ENCODE results near the gene RPIA.

The RPIA gene

DNA sequence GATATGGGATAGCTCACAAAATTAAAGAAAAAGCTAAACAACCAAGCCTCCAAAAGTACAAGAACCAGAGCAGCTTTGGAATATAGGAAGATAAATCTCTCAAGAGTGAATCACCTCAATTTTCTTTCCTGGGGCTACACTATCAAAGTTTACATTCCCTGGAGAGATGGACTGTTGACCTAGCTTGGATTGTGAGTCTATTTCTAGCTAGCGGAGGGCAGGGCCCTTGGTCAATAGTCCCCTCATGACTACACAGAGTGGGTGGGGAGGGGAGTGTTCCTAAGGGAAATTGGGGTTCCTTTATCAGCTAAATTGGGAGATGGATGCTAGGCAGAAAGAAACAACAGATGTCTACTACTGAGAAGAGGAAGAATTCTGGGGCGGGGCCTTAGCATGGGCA, 34.3 kb upstream of the RPIA start:
- no peak for TF ChIP-seq EZH2 (IDR thresholded peaks at IDR 0.05; ENCODE audit: borderline replicate concordance, low read length)
- TF ChIP-seq, protein P1, sequence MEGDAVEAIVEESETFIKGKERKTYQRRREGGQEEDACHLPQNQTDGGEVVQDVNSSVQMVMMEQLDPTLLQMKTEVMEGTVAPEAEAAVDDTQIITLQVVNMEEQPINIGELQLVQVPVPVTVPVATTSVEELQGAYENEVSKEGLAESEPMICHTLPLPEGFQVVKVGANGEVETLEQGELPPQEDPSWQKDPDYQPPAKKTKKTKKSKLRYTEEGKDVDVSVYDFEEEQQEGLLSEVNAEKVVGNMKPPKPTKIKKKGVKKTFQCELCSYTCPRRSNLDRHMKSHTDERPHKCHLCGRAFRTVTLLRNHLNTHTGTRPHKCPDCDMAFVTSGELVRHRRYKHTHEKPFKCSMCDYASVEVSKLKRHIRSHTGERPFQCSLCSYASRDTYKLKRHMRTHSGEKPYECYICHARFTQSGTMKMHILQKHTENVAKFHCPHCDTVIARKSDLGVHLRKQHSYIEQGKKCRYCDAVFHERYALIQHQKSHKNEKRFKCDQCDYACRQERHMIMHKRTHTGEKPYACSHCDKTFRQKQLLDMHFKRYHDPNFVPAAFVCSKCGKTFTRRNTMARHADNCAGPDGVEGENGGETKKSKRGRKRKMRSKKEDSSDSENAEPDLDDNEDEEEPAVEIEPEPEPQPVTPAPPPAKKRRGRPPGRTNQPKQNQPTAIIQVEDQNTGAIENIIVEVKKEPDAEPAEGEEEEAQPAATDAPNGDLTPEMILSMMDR (IDR thresholded peaks at IDR 0.05; ENCODE audit: low read length): no peak

DNA sequence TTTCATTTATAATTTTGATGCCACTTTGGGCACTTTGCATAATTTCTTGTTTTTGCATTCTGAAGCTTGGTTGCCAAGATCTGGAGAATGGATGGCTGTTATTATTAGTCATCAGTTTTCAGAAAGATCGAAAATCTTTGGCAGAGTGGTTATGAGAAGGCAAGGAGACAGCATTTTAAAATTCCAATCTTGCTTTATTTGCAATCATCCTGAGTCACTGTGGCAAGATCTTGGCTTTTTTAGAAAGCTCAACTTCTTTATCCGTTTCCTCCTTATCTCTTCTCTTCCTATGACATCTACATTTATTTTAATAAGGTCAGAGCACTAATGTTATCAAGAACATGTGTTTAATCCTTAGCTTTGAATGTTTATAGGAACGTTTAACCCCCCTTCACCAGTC, 33.1 kb upstream of the RPIA start:
- no peaks in the 10 kb centered on the region for H3K4me1 ChIP-seq (ENCODE audit: insufficient read depth, low read length, severe bottlenecking)
- H3K36me3 ChIP-seq (ENCODE audit: insufficient read depth, low read length): no peaks in the 10 kb centered on the region
- H3K27ac ChIP-seq (ENCODE audit: low read depth, low read length, poor library complexity, severe bottlenecking): no peak overlapping the region
- H3K9ac ChIP-seq (ENCODE audit: low read length): no peak overlapping the region
- no peak for TF ChIP-seq EZH2 (IDR thresholded peaks at IDR 0.05; ENCODE audit: borderline replicate concordance, low read length)
- TF ChIP-seq, protein P1 (IDR thresholded peaks at IDR 0.05; ENCODE audit: low read length): no peak
- H3K4me2 ChIP-seq (ENCODE audit: low read length): no peak overlapping the region
- no peaks in the 10 kb centered on the region for H3F3A ChIP-seq (ENCODE audit: insufficient read depth, low read length)
- no peak overlapping the region for H2AFZ ChIP-seq (ENCODE audit: low read length)
- H4K20me1 ChIP-seq (ENCODE audit: insufficient read depth, low read length): no peaks in the 10 kb centered on the region
- no peaks in the 10 kb centered on the region for H3K27me3 ChIP-seq (ENCODE audit: insufficient read depth, low read length)
- no peaks in the 10 kb centered on the region for H3K9me3 ChIP-seq (ENCODE audit: low read length)
- H3K79me2 ChIP-seq (ENCODE audit: insufficient read depth, low read length): no peaks in the 10 kb centered on the region
- no peaks in the 10 kb centered on the region for H3K9me2 ChIP-seq (ENCODE audit: low read depth, low read length)
- no peak overlapping the region for H3K4me3 ChIP-seq (ENCODE audit: low read depth, low read length, poor library complexity, severe bottlenecking)

More for the DNA sequence above, 34.3 kb upstream of the RPIA start:
- H3K27ac ChIP-seq (ENCODE audit: low read depth, low read length, poor library complexity, severe bottlenecking): no peak overlapping the region
- H3K79me2 ChIP-seq (ENCODE audit: insufficient read depth, low read length): no peaks in the 10 kb centered on the region
- H3K36me3 ChIP-seq (ENCODE audit: insufficient read depth, low read length): no peaks in the 10 kb centered on the region
- H3K4me2 ChIP-seq (ENCODE audit: low read length): no peak overlapping the region
- H3K4me3 ChIP-seq (ENCODE audit: low read depth, low read length, poor library complexity, severe bottlenecking): no peak overlapping the region
- no peaks in the 10 kb centered on the region for H3K4me1 ChIP-seq (ENCODE audit: insufficient read depth, low read length, severe bottlenecking)
- no peak overlapping the region for H3K9ac ChIP-seq (ENCODE audit: low read length)
- H3F3A ChIP-seq (ENCODE audit: insufficient read depth, low read length): no peaks in the 10 kb centered on the region
- H4K20me1 ChIP-seq (ENCODE audit: insufficient read depth, low read length): no peaks in the 10 kb centered on the region
- H2AFZ ChIP-seq (ENCODE audit: low read length): no peak overlapping the region
- H3K9me3 ChIP-seq (ENCODE audit: low read length): no peaks in the 10 kb centered on the region
- no peaks in the 10 kb centered on the region for H3K9me2 ChIP-seq (ENCODE audit: low read depth, low read length)
- H3K27me3 ChIP-seq (ENCODE audit: insufficient read depth, low read length): no peaks in the 10 kb centered on the region

DNA sequence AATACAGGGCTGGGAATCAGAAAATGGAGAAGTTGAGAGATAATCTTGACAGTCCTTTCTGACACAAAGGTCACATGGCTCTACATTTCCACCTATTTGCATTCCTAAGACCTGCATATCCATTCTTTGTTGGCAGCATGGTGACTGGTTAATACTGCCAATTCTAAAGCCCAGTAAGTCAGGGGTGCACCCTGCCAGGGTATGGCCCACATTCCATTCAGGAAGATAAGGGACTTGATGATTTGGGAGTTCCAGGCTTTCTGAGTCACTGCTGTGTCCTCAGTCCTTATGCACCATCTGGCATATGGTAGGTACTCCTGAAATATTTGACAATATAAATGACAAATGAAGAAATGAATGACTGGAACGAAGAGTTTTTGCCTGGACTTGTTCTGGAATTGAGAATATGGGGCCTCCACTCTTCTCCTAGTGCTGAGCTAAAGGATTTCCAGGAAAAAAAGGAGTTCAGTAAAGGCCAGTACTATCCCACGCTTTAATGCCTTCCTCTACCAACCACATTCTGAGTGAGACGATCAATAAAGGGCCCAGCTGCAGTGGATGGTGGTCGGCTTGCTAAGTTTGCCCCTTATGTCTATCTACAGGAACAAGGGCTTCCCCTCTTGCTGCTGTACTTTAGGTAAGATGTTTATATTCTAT, 32.5 kb upstream of the RPIA start:
- no peak overlapping the region for H3K27ac ChIP-seq (ENCODE audit: low read depth, low read length, poor library complexity, severe bottlenecking)
- no peaks in the 10 kb centered on the region for H3K9me2 ChIP-seq (ENCODE audit: low read depth, low read length)
- no peaks in the 10 kb centered on the region for H3K36me3 ChIP-seq (ENCODE audit: insufficient read depth, low read length)
- H2AFZ ChIP-seq (ENCODE audit: low read length): no peak overlapping the region
- H3K27me3 ChIP-seq (ENCODE audit: insufficient read depth, low read length): no peaks in the 10 kb centered on the region; the same call in 1 of the 2 replicates
- no peaks in the 10 kb centered on the region for H3F3A ChIP-seq (ENCODE audit: insufficient read depth, low read length)
- H3K9me3 ChIP-seq (ENCODE audit: low read length): no peaks in the 10 kb centered on the region
- H3K79me2 ChIP-seq (ENCODE audit: insufficient read depth, low read length): no peaks in the 10 kb centered on the region
- TF ChIP-seq EZH2 (IDR thresholded peaks at IDR 0.05; ENCODE audit: borderline replicate concordance, low read length): no peak
- TF ChIP-seq, protein P1 (IDR thresholded peaks at IDR 0.05; ENCODE audit: low read length): no peak
- no peak overlapping the region for H3K4me3 ChIP-seq (ENCODE audit: low read depth, low read length, poor library complexity, severe bottlenecking)
- no peak overlapping the region for H3K9ac ChIP-seq (ENCODE audit: low read length)
- no peaks in the 10 kb centered on the region for H4K20me1 ChIP-seq (ENCODE audit: insufficient read depth, low read length)
- H3K4me2 ChIP-seq (ENCODE audit: low read length): no peak overlapping the region
- H3K4me1 ChIP-seq (ENCODE audit: insufficient read depth, low read length, severe bottlenecking): no peaks in the 10 kb centered on the region

All from OCI-LY1 (cell line).